Ovary (tissue), 3 donors: ENCODE measurements around the gene USH2A.

ENCODE experiments used
- CTCF ChIP-seq, 3 donors: fragments of 450-650 bp in 2 of 3; fragments of 200-600 bp in 1 of 3; IDR thresholded peaks; one replicate each; pipeline versions ENCODE4 v1.5.1 to v1.8.0; 2016 to 2022; ENCODE audit warnings: antibody characterized with exemption in 3 of 3, mild to moderate bottlenecking in 1 of 3
- EP300 ChIP-seq: sonication (generic); formaldehyde crosslinking; IDR thresholded peaks from one replicate; pipeline ENCODE4 v1.6.1; 2017; ENCODE audit warnings: antibody characterized with exemption
- POLR2A ChIP-seq: fragments of 450-650 bp; IDR thresholded peaks from one replicate; pipeline ENCODE4 v1.6.1; 2017; ENCODE audit warnings: antibody characterized with exemption, mild to moderate bottlenecking, moderate library complexity
- donor health status: DM: no; HTN: no; CAD: no.

GRCh38 chr1:216450227-216450626 lies 27.0 kb upstream of the USH2A start:
- no peak for TF ChIP-seq POLR2A
- TF ChIP-seq CTCF (IDR thresholded peaks at IDR 0.05): no peak
- TF ChIP-seq EP300: no peak
